Measurements from ENCODE around the gene RANGAP1.

RANGAP1 gene

GRCh38 chr22:41285820-41286638, at the start of gene RANGAP1:
Gene RANGAP1 (minus strand): TSS chr22:41286187. CDS start chr22:41281044, 5,143 bp downstream.
- DNase-seq (ENCODE audit: low read depth) = peak; percentile 90

GRCh38 chr22:41334951-41335635, 49.1 kb upstream of the RANGAP1 start:
- no peak for DNase-seq (ENCODE audit: low read depth)

- DNase-seq (ENCODE audit: low read depth) = no peak
These were observed 48.2 kb upstream of the RANGAP1 start for GRCh38 chr22:41334215-41334614.

- DNase-seq (ENCODE audit: low read depth) = no peak
These were observed 47.8 kb upstream of the RANGAP1 start for GRCh38 chr22:41333806-41334205.

GRCh38 chr22:41332217-41332939, 46.4 kb upstream of the RANGAP1 start:
- DNase-seq (ENCODE audit: low read depth) = no peak

- DNase-seq (ENCODE audit: low read depth) = no peak
These were observed 44.2 kb upstream of the RANGAP1 start for GRCh38 chr22:41330169-41330568.

GRCh38 chr22:41327124-41327523, 41.1 kb upstream of the RANGAP1 start:
- no peak for DNase-seq (ENCODE audit: low read depth)

- no peak for DNase-seq (ENCODE audit: low read depth)
These were observed 39.0 kb upstream of the RANGAP1 start for GRCh38 chr22:41324821-41325528.

GRCh38 chr22:41320416-41321240, 34.6 kb upstream of the RANGAP1 start:
- DNase-seq (ENCODE audit: low read depth) = no peak

- no peak for DNase-seq (ENCODE audit: low read depth)
These were observed 29.6 kb upstream of the RANGAP1 start for GRCh38 chr22:41315586-41315985.

- no peak for DNase-seq (ENCODE audit: low read depth)
These were observed 28.8 kb upstream of the RANGAP1 start for GRCh38 chr22:41314821-41315220.

GRCh38 chr22:41311487-41311886, 25.5 kb upstream of the RANGAP1 start:
- DNase-seq (ENCODE audit: low read depth) = no peak

GRCh38 chr22:41310336-41310735, 24.3 kb upstream of the RANGAP1 start:
- no peak for DNase-seq (ENCODE audit: low read depth)

- DNase-seq (ENCODE audit: low read depth) = no peak
These were observed 22.6 kb upstream of the RANGAP1 start for GRCh38 chr22:41308544-41308947.

GRCh38 chr22:41308054-41308453, 22.1 kb upstream of the RANGAP1 start:
- DNase-seq (ENCODE audit: low read depth) = no peak

- no peak for DNase-seq (ENCODE audit: low read depth)
These were observed 19.7 kb upstream of the RANGAP1 start for GRCh38 chr22:41305646-41306045.

- DNase-seq (ENCODE audit: low read depth) = no peak
These were observed 16.8 kb upstream of the RANGAP1 start for GRCh38 chr22:41302811-41303210.

- no peak for DNase-seq (ENCODE audit: low read depth)
These were observed 16.2 kb upstream of the RANGAP1 start for GRCh38 chr22:41302021-41302767.

- DNase-seq (ENCODE audit: low read depth) = no peak
These were observed 15.4 kb upstream of the RANGAP1 start, which contains the start of gene ZC3H7B for GRCh38 chr22:41301085-41302020. Gene ZC3H7B (plus strand): TSS chr22:41301525. CDS start chr22:41320661, 19,136 bp downstream.
